Tibial nerve (tissue), 4 donors: ENCODE results near the gene TKTL1.

Experiments used
- EP300 ChIP-seq, 2 donors: sonication (generic); formaldehyde crosslinking; IDR thresholded peaks; one replicate each; pipeline ENCODE4 v1.6.1; 2017; ENCODE audit warnings: antibody characterized with exemption in 2 of 2, mild to moderate bottlenecking in 1 of 2
- POLR2A ChIP-seq, 2 donors: fragments of 450-650 bp; IDR thresholded peaks; one replicate each; pipeline ENCODE4 v1.6.1; 2017; ENCODE audit warnings: antibody characterized with exemption in 2 of 2, mild to moderate bottlenecking in 2 of 2, moderate library complexity in 2 of 2
- TF ChIP-seq, protein P1 (sequence below), 5 experiments: fragments of 200-600 bp in 3 of 5; fragments of 450-650 bp in 2 of 5; sonication (generic) in 3 of 5; IDR thresholded peaks; one replicate each; pipeline ENCODE4 v1.5.1; 2016 to 2019; ENCODE audit warnings: antibody characterized with exemption in 5 of 5, mild to moderate bottlenecking in 3 of 5, moderate library complexity in 2 of 5

DNA sequence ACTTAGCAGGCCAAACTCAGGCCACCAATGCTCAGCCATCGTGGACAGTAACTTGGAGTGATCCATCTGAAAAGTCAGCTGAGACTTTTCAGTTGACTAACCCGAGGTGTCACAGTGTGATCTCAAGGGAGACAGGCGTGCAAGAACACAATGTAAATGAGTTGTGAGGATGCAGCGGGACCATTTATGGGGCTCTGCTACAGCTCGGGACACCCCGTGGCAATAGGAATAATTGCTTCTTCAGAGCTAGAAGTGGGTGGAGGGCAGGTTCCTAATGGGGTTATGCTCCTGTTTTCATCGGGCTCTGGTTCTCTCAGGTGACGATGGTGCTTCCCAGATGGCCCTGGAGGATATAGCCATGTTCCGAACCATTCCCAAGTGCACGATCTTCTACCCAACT is 27.3 kb downstream of the TKTL1 start:
- TF ChIP-seq, protein P1, sequence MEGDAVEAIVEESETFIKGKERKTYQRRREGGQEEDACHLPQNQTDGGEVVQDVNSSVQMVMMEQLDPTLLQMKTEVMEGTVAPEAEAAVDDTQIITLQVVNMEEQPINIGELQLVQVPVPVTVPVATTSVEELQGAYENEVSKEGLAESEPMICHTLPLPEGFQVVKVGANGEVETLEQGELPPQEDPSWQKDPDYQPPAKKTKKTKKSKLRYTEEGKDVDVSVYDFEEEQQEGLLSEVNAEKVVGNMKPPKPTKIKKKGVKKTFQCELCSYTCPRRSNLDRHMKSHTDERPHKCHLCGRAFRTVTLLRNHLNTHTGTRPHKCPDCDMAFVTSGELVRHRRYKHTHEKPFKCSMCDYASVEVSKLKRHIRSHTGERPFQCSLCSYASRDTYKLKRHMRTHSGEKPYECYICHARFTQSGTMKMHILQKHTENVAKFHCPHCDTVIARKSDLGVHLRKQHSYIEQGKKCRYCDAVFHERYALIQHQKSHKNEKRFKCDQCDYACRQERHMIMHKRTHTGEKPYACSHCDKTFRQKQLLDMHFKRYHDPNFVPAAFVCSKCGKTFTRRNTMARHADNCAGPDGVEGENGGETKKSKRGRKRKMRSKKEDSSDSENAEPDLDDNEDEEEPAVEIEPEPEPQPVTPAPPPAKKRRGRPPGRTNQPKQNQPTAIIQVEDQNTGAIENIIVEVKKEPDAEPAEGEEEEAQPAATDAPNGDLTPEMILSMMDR (IDR thresholded peaks at IDR 0.05), result no peak
- TF ChIP-seq POLR2A (IDR thresholded peaks at IDR 0.05) (no peak), EP300 (IDR thresholded peaks at IDR 0.05) (no peak)
